Chondrocyte (in vitro differentiated cells): ENCODE data around the gene EDC4. TPM values are rescaled to one million over a fixed set of nuclear protein-coding genes. Genes with fewer than 3 reads are reported as not detected.

Source experiments
- DNase-seq: peaks from one replicate; pipeline ENCODE4 v3.0.0; 2021; ENCODE audit warnings: mixed read lengths, low spot score
- H3K27ac Mint-ChIP-seq: one replicate; pipeline ENCODE4 v1.8.0; 2021; ENCODE audit warnings: mild to moderate bottlenecking, moderate library complexity, mixed read lengths; ENCODE audit not compliant: unreplicated experiment
- H3K27me3 Mint-ChIP-seq: 2 replicates; pipeline ENCODE4 v1.8.0; 2021; ENCODE audit warnings: low read depth, mixed read lengths
- H3K36me3 Mint-ChIP-seq: 2 replicates; pipeline ENCODE4 v1.8.0; 2021; ENCODE audit warnings: low read depth, mixed read lengths
- H3K4me1 Mint-ChIP-seq: 2 replicates; pipeline ENCODE4 v1.8.0; 2021; ENCODE audit warnings: low read depth, mild to moderate bottlenecking, mixed read lengths
- H3K4me3 Mint-ChIP-seq: one replicate; pipeline ENCODE4 v1.8.0; 2021; ENCODE audit warnings: mild to moderate bottlenecking, moderate library complexity, mixed read lengths; ENCODE audit not compliant: unreplicated experiment
- H3K9me3 Mint-ChIP-seq: 2 replicates; pipeline ENCODE4 v1.8.0; 2021; ENCODE audit warnings: low read depth, mixed read lengths
- CTCF ChIP-seq: fragments of 200-600 bp; sonication (generic); IDR thresholded peaks from 2 replicates; pipeline ENCODE4 v1.5.0; 2021; ENCODE audit warnings: antibody characterized with exemption, mild to moderate bottlenecking, moderate library complexity
- total RNA-seq: library from RNA; stranded (reverse); gene quantifications from 3 replicates; pipeline ENCODE4 v1.2.1, GENCODE V29; 2021

Gene EDC4
- total RNA-seq, 1 donor from 2014 or later = 67.9 TPM

GRCh38 chr16:67865318-67865717 lies 7.5 kb upstream of the EDC4 start:
- Mint-ChIP-seq H3K27me3 (no peaks in the 10 kb centered on the region), H3K9me3 (no peaks in the 10 kb centered on the region), H3K36me3 (peaks cover 14% of the 10 kb centered on the region), H3K4me3 (no peak overlapping the region), H3K27ac (no peak overlapping the region), H3K4me1 (peaks cover 42% of the 10 kb centered on the region)
- TF ChIP-seq CTCF = peak; percentile 61
- DNase-seq = no peak

- Mint-ChIP-seq H3K27me3 (no peaks in the 10 kb centered on the region), H3K4me3 (no peak overlapping the region), H3K27ac (peak overlapping the region; percentile 41), H3K9me3 (no peaks in the 10 kb centered on the region), H3K36me3 (peaks cover 19% of the 10 kb centered on the region), H3K4me1 (peaks cover 18% of the 10 kb centered on the region)
- no peak for TF ChIP-seq CTCF
- DNase-seq = no peak
Observed at GRCh38 chr16:67868290-67868689, 4.6 kb upstream of the EDC4 start.

- Mint-ChIP-seq H3K9me3 (no peaks in the 10 kb centered on the region), H3K36me3 (peaks cover 19% of the 10 kb centered on the region), H3K27ac (peak overlapping the region; percentile 76), H3K4me3 (no peak overlapping the region), H3K27me3 (no peaks in the 10 kb centered on the region), H3K4me1 (peaks cover 19% of the 10 kb centered on the region)
- DNase-seq = no peak
- no peak for TF ChIP-seq CTCF
Observed at GRCh38 chr16:67869653-67870052, 3.2 kb upstream of the EDC4 start.

GRCh38 chr16:67871256-67871655 lies 1.6 kb upstream of the EDC4 start:
- no peak for DNase-seq
- Mint-ChIP-seq H3K4me3 (no peak overlapping the region), H3K36me3 (peaks cover 16% of the 10 kb centered on the region), H3K9me3 (no peaks in the 10 kb centered on the region), H3K27me3 (no peaks in the 10 kb centered on the region), H3K4me1 (peaks cover 27% of the 10 kb centered on the region), H3K27ac (no peak overlapping the region)
- TF ChIP-seq CTCF = no peak

GRCh38 chr16:67872131-67872630 lies 671 bp upstream of the EDC4 start:
- Mint-ChIP-seq H3K4me1 (peaks cover 27% of the 10 kb centered on the region), H3K27ac (peak overlapping the region; percentile 77), H3K4me3 (peak overlapping the region; percentile 87), H3K36me3 (peaks cover 21% of the 10 kb centered on the region), H3K9me3 (no peaks in the 10 kb centered on the region), H3K27me3 (no peaks in the 10 kb centered on the region)
- TF ChIP-seq CTCF = no peak
- no peak for DNase-seq
